Panc1 (cell line): ENCODE results near the gene NEO1.

Experiments
- POLR2AphosphoS5 ChIP-seq: IDR thresholded peaks from 2 replicates; pipeline ENCODE4 v1.6.1; 2012; ENCODE audit warnings: mild to moderate bottlenecking, low read depth, low read length, moderate library complexity
- TF ChIP-seq, protein P1 (sequence below): fragments of 450-650 bp; IDR thresholded peaks from 2 replicates; pipeline ENCODE4 v1.5.1; 2017; ENCODE audit warnings: mild to moderate bottlenecking
- TF ChIP-seq, protein P2 (sequence below), 2 experiments: IDR thresholded peaks; 2 replicates each; pipeline ENCODE4 v1.6.1; 2011 to 2012; ENCODE audit warnings: low read depth in 2 of 2, control low read depth in 1 of 2, low read length in 1 of 2, mild to moderate bottlenecking in 1 of 2, moderate library complexity in 1 of 2; ENCODE audit not compliant: insufficient read depth in 1 of 2

DNA sequence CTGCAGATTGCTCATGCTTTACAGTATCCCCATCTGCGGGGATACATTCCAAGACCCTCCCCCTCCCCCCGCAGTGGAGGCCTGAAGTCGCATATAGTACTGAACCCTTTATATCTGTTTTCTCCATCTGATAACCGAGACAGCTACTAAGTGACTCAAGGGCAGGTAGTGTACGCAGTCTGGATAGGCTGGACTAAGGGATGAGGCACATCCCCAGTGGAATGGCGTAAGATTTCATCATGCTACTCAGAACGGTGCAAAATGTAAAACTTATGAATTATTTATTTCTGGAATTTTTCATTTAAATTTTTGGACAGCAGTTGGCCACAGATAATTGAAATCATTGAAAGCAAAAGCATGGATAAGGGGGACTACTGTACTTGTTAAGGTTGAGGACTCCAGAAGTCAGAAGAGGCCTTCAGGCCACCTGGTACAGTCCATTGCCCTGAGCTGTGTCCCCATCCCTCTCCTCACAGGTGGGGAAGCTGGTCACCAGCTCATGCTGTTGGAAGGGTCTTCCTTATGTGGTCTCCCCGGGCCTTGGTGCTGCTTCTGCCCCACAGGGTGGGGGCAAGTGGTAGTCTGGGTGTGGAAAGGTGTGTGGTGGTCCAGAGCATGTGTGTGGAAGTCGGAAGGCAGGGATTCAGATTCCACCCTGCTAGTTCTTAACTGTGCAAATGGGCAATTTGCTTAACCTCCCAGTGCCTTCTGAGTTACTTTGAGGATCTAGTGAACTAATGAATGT, 244.5 kb downstream of the NEO1 start:
- no peak for TF ChIP-seq POLR2AphosphoS5
- TF ChIP-seq, protein P1, sequence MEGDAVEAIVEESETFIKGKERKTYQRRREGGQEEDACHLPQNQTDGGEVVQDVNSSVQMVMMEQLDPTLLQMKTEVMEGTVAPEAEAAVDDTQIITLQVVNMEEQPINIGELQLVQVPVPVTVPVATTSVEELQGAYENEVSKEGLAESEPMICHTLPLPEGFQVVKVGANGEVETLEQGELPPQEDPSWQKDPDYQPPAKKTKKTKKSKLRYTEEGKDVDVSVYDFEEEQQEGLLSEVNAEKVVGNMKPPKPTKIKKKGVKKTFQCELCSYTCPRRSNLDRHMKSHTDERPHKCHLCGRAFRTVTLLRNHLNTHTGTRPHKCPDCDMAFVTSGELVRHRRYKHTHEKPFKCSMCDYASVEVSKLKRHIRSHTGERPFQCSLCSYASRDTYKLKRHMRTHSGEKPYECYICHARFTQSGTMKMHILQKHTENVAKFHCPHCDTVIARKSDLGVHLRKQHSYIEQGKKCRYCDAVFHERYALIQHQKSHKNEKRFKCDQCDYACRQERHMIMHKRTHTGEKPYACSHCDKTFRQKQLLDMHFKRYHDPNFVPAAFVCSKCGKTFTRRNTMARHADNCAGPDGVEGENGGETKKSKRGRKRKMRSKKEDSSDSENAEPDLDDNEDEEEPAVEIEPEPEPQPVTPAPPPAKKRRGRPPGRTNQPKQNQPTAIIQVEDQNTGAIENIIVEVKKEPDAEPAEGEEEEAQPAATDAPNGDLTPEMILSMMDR: no peak
- TF ChIP-seq, protein P2, sequence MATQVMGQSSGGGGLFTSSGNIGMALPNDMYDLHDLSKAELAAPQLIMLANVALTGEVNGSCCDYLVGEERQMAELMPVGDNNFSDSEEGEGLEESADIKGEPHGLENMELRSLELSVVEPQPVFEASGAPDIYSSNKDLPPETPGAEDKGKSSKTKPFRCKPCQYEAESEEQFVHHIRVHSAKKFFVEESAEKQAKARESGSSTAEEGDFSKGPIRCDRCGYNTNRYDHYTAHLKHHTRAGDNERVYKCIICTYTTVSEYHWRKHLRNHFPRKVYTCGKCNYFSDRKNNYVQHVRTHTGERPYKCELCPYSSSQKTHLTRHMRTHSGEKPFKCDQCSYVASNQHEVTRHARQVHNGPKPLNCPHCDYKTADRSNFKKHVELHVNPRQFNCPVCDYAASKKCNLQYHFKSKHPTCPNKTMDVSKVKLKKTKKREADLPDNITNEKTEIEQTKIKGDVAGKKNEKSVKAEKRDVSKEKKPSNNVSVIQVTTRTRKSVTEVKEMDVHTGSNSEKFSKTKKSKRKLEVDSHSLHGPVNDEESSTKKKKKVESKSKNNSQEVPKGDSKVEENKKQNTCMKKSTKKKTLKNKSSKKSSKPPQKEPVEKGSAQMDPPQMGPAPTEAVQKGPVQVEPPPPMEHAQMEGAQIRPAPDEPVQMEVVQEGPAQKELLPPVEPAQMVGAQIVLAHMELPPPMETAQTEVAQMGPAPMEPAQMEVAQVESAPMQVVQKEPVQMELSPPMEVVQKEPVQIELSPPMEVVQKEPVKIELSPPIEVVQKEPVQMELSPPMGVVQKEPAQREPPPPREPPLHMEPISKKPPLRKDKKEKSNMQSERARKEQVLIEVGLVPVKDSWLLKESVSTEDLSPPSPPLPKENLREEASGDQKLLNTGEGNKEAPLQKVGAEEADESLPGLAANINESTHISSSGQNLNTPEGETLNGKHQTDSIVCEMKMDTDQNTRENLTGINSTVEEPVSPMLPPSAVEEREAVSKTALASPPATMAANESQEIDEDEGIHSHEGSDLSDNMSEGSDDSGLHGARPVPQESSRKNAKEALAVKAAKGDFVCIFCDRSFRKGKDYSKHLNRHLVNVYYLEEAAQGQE (IDR thresholded peaks at IDR 0.05; ENCODE audit: insufficient read depth in 1 of 2, low read depth in 2 of 2, low read length in 1 of 2): no peak
